ENCODE measurements around the gene KIFBP. TPM values are rescaled to one million over a fixed set of nuclear protein-coding genes. Genes with fewer than 3 reads are reported as not detected.
"Not testable (repeated sequence)": the region's sequence is repeated elsewhere in the genome, so short reads cannot be mapped to it uniquely, and the experiment has no call there.

The KIFBP gene, protein sequence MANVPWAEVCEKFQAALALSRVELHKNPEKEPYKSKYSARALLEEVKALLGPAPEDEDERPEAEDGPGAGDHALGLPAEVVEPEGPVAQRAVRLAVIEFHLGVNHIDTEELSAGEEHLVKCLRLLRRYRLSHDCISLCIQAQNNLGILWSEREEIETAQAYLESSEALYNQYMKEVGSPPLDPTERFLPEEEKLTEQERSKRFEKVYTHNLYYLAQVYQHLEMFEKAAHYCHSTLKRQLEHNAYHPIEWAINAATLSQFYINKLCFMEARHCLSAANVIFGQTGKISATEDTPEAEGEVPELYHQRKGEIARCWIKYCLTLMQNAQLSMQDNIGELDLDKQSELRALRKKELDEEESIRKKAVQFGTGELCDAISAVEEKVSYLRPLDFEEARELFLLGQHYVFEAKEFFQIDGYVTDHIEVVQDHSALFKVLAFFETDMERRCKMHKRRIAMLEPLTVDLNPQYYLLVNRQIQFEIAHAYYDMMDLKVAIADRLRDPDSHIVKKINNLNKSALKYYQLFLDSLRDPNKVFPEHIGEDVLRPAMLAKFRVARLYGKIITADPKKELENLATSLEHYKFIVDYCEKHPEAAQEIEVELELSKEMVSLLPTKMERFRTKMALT
- total RNA-seq (20.1 TPM), polyA plus RNA-seq (ENCODE audit: insufficient read depth in 1 of 8, insufficient read length in 8 of 8, low replicate concordance in 1 of 8) (10 to 100 TPM; 17.9 to 25.7 (median 21.9) TPM)
- long read RNA-seq, donor 1, partial matches to known transcripts = 0 of 5 reads
- long read RNA-seq, donor 1, other reads (novel, unspliced or antisense) = 0 of 5 reads
- long read RNA-seq, donor 2 = 0 reads
- long read RNA-seq, donor 3, transcript KIF1BP-201 (7 exons, 2,544 nt) = major isoform, 10 of 13 reads
- long read RNA-seq, donor 3, partial matches to known transcripts = 0 of 13 reads
- long read RNA-seq, donor 3, other reads (novel, unspliced or antisense) = 0 of 13 reads
- long read RNA-seq, donor 4, transcript KIF1BP-201 (7 exons, 2,544 nt) = major isoform, 5 of 6 reads
- long read RNA-seq, donor 4, partial matches to known transcripts = 0 of 6 reads
- long read RNA-seq, donor 4, other reads (novel, unspliced or antisense) = 0 of 6 reads
- long read RNA-seq, donor 5, transcript KIF1BP-201 (7 exons, 2,544 nt) = major isoform, 7 of 37 reads
- long read RNA-seq, donor 5, partial matches to known transcripts = 29 of 37 reads
- long read RNA-seq, donor 5, other reads (novel, unspliced or antisense) = 0 of 37 reads
- long read RNA-seq, donor 6, transcript KIF1BP-201 (7 exons, 2,544 nt) = major isoform, 9 of 33 reads
- long read RNA-seq, donor 6, partial matches to known transcripts = 23 of 33 reads
- long read RNA-seq, donor 6, other reads (novel, unspliced or antisense) = 0 of 33 reads
- long read RNA-seq, donor 7, transcript KIF1BP-201 (7 exons, 2,544 nt) = major isoform, 8 of 48 reads
- long read RNA-seq, donor 7, partial matches to known transcripts = 38 of 48 reads
- long read RNA-seq, donor 7, other reads (novel, unspliced or antisense) = 0 of 48 reads
- long read RNA-seq, donor 8, partial matches to known transcripts = 0 of 4 reads
- long read RNA-seq, donor 8, other reads (novel, unspliced or antisense) = 0 of 4 reads
- long read RNA-seq, donor 9, transcript KIF1BP-201 (7 exons, 2,544 nt) = major isoform, 6 of 6 reads
- long read RNA-seq, donor 9, partial matches to known transcripts = 0 of 6 reads
- long read RNA-seq, donor 9, other reads (novel, unspliced or antisense) = 0 of 6 reads
- long read RNA-seq, donor 10, transcript KIF1BP-201 (7 exons, 2,544 nt) = major isoform, 8 of 53 reads
- long read RNA-seq, donor 10, partial matches to known transcripts = 43 of 53 reads
- long read RNA-seq, donor 10, other reads (novel, unspliced or antisense) = 0 of 53 reads
- long read RNA-seq, donor 11, transcript KIF1BP-201 (7 exons, 2,544 nt) = major isoform, 5 of 33 reads
- long read RNA-seq, donor 11, partial matches to known transcripts = 27 of 33 reads
- long read RNA-seq, donor 11, other reads (novel, unspliced or antisense) = 0 of 33 reads

DNA sequence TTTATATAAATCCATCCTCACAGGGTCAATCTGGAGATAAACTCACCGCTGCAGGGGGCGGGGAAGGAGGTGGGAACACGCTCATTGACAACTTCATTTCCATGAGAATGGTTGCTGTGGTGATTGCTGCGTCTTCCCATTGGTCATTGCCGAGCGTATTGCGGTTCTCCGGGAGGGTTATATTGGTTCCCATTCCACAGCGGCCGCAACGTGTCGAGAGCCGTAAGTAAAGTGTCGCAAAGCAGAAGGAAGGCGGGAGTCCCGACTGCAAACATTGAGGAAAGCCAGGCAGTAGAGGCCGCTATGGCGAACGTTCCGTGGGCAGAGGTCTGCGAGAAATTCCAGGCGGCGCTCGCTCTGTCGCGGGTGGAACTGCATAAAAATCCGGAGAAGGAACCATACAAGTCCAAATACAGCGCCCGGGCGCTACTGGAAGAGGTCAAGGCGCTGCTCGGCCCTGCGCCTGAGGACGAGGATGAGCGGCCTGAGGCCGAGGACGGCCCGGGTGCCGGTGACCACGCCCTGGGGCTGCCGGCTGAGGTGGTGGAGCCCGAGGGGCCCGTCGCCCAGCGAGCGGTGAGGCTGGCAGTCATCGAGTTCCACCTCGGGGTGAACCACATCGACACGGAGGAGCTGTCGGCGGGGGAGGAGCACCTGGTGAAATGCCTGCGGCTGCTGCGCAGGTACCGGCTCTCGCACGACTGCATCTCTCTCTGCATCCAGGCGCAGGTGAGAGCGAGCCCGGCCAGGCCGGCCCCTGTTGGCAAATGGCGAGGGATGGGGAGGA is at the start of gene KIFBP:
KIFBP (plus strand) TSS at position 274 of the 787 bp plus-strand sequence; CDS start at position 304, 30 bp downstream.
- peak within 1 kb of the TSS; percentile 97 for H3K4me3 ChIP-seq (ENCODE audit: low read length)
- peak; percentile 99 for DNase-seq
- peak within 1 kb of the TSS; percentile 81 for H3K27ac ChIP-seq (ENCODE audit: low read length)
- H3K9me3 ChIP-seq (replicated peaks; ENCODE audit: control insufficient read depth, low read depth, low read length) = no peaks in the 10 kb centered on the region
- peaks cover 14% of the 10 kb centered on the region for H3K36me3 ChIP-seq (ENCODE audit: control insufficient read depth, insufficient read depth, low read length)
- WGBS (ENCODE audit: insufficient coverage) = under 1% methylated on average over 61 of the region's 62 CpGs
- no peaks in the 10 kb centered on the region for H3K27me3 ChIP-seq (ENCODE audit: control insufficient read depth, insufficient read depth, low read length)
- peaks cover 10% of the 10 kb centered on the region for H3K4me1 ChIP-seq (ENCODE audit: control insufficient read depth, insufficient read depth, low read length)

DNA sequence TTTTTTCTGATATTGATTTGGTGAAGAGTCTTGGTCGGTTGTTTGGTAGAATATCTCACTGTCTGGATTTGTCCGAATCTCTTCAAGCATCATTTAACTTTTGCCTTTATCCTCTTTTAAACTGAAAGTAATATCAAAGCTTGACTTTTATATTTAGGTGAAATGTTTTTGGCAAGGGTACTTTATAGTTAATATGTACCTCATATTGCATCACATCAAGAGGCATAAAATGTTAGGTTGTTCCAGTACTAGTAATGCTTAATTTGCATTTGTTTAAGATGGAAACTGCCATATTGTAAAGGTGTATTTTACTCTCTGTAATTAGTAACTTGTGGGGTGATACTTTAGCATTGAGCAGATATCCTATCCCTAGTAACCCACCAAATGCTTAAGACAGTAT is 49.7 kb upstream of the KIFBP start:
- H3K27ac ChIP-seq (ENCODE audit: low read length) = no peak overlapping the region
- no CpG with 5 or more reads among the region's 2 CpGs for WGBS (ENCODE audit: insufficient coverage)
- peaks cover 20% of the 10 kb centered on the region for H3K36me3 ChIP-seq (ENCODE audit: control insufficient read depth, insufficient read depth, low read length)
- H3K4me1 ChIP-seq (ENCODE audit: control insufficient read depth, insufficient read depth, low read length) = no peaks in the 10 kb centered on the region
- H3K9me3 ChIP-seq (replicated peaks; ENCODE audit: control insufficient read depth, low read depth, low read length) = no peaks in the 10 kb centered on the region
- no peaks in the 10 kb centered on the region for H3K27me3 ChIP-seq (ENCODE audit: control insufficient read depth, insufficient read depth, low read length)
- H3K4me3 ChIP-seq (ENCODE audit: low read length) = no peak overlapping the region
- DNase-seq = no peak

DNA sequence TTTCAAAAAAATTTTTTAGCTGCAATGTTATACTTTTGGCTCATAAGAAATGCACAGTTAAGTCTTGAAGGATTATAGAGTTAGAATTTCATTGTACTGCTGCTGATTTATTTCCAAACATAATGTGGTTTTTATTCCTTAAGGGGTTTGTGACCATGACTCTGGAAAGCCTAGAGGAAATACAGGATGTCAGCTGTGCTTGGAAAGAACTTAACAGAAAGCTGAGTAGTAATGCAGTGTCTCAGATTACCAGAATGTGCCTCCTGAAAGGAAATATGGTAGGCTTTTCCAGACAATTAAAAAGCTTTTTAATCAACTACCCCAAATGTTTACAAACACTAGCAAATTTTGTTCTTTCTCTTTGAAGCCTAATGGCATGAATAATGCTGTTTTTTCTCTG is 47.7 kb upstream of the KIFBP start:
- H3K4me1 ChIP-seq (ENCODE audit: control insufficient read depth, insufficient read depth, low read length); H3K27me3 ChIP-seq (ENCODE audit: control insufficient read depth, insufficient read depth, low read length); H3K27ac ChIP-seq (ENCODE audit: low read length); H3K9me3 ChIP-seq (replicated peaks; ENCODE audit: control insufficient read depth, low read depth, low read length); H3K4me3 ChIP-seq (ENCODE audit: low read length): not testable (repeated sequence)
- peak; percentile 7 for DNase-seq
- peaks cover 18% of the 10 kb centered on the region for H3K36me3 ChIP-seq (ENCODE audit: control insufficient read depth, insufficient read depth, low read length)

DNA sequence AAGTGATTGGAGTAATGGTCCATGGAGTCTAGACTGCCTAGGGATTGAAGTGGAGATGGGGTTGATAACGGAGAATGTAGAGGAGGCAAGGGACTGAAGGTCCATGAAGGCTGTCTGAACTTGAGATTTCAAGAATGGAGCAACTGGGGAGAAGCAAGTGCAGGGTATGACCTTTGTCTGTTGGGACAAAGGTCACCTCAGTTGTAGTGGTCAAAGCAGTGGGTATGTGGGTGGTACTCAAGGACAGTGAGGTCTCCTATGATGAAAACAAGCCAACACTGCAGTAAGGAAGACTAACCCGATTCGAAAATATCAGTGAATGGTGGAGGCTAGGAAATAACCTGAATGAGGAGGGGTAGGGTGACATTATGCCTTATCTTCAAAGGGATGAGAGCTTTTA is 38.0 kb upstream of the KIFBP start:
- Histone ChIP-seq H3K9me3 (replicated peaks; ENCODE audit: control insufficient read depth, low read depth, low read length) (no peaks in the 10 kb centered on the region), H3K27ac (ENCODE audit: low read length) (no peak overlapping the region), H3K4me1 (ENCODE audit: control insufficient read depth, insufficient read depth, low read length) (peaks cover 8% of the 10 kb centered on the region), H3K4me3 (ENCODE audit: low read length) (no peak overlapping the region), H3K27me3 (ENCODE audit: control insufficient read depth, insufficient read depth, low read length) (no peaks in the 10 kb centered on the region), H3K36me3 (ENCODE audit: control insufficient read depth, insufficient read depth, low read length) (peaks cover 42% of the 10 kb centered on the region)
- no peak for DNase-seq
- 89% methylated on average over 3 of the region's 3 CpGs for WGBS (ENCODE audit: insufficient coverage)

DNA sequence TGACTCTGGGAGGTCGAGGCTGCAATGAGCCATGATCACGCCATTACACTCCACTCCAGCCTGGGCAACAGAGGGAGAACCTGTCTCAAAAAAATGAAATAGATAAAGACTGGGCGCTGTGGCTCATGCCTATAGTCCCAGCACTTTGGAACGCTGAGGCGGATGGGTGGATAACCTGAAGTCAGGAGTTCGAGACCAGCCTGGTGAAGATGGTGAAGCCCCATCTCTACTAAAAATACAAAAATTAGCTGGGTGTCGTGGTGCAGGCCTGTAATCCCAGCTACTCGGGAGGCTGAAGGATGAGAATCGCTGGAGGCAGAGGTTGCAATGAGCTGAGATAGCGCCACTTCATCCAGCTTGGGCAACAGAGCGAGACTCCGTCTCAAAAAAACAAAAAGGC is 33.7 kb upstream of the KIFBP start:
- WGBS (ENCODE audit: insufficient coverage) = no CpG with 5 or more reads among the region's 12 CpGs
- Histone ChIP-seq H3K4me3 (ENCODE audit: low read length) (no peak overlapping the region), H3K9me3 (replicated peaks; ENCODE audit: control insufficient read depth, low read depth, low read length) (no peaks in the 10 kb centered on the region), H3K27me3 (ENCODE audit: control insufficient read depth, insufficient read depth, low read length) (no peaks in the 10 kb centered on the region), H3K27ac (ENCODE audit: low read length) (no peak overlapping the region), H3K36me3 (ENCODE audit: control insufficient read depth, insufficient read depth, low read length) (peaks cover 16% of the 10 kb centered on the region), H3K4me1 (ENCODE audit: control insufficient read depth, insufficient read depth, low read length) (peaks cover 12% of the 10 kb centered on the region)
- DNase-seq = no peak

DNA sequence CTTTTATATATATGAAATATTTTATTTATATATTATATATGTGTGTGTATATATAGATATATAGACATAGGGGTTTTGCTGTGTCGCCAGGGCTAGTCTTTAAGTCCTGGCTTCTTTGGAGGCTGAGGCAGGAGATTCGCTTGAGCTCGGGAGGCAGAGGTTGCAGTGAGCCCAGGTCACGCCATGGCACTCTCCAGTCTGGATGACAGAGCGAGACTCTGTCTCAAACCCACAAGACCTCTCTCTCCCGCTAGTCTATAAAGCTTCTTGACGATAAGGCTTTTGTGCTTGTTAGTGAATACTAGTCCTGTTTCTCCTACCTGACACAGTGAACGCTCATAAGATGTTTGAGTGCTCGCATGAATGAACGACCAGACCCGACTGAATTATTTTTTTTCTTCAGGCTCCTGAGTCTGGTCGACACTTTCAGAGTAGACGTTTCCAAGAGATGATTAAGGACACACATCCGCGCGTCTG is 33.2 kb upstream of the KIFBP start:
- no peak for DNase-seq
- H3K36me3 ChIP-seq (ENCODE audit: control insufficient read depth, insufficient read depth, low read length) = peaks cover 17% of the 10 kb centered on the region
- peaks cover 12% of the 10 kb centered on the region for H3K4me1 ChIP-seq (ENCODE audit: control insufficient read depth, insufficient read depth, low read length)
- peak overlapping the region; percentile 96 for H3K27ac ChIP-seq (ENCODE audit: low read length)
- no peaks in the 10 kb centered on the region for H3K27me3 ChIP-seq (ENCODE audit: control insufficient read depth, insufficient read depth, low read length)
- peak overlapping the region; percentile 96 for H3K4me3 ChIP-seq (ENCODE audit: low read length)
- WGBS (ENCODE audit: insufficient coverage) = 0% methylated on average over 3 of the region's 16 CpGs
- no peaks in the 10 kb centered on the region for H3K9me3 ChIP-seq (replicated peaks; ENCODE audit: control insufficient read depth, low read depth, low read length)

DNA sequence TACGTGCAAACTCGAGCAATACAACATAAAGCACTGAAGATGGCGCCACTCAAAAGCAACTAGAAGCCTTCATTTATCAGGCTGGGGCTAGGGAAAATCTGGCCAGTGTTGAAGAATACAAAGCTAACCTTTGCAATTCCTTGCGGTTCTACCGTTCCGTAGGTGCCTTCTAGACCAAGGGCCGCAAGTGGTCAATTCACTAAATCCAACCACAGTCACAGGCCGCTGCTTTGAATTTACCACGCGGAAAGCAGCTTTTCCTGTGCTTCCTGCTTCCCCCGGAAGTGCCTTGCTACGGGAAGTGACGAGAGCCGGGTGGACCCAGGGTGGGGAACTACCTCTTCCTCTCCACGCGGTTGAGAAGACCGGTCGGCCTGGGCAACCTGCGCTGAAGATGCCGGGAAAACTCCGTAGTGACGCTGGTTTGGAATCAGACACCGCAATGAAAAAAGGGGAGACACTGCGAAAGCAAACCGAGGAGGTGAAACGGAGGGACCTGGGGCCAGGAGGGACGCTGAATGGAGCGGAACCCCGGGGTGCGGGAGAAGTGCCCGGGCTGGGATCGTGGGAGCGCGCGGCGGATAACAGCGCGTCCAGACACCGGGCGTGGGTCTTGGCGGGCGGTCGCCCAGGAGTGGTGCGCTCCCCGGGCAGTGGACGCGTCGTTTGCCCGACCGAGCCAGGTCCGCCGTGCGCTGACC is 32.6 kb upstream of the KIFBP start, which contains the start of gene DDX21:
DDX21 (plus strand) TSS at position 339 of the 701 bp plus-strand sequence; CDS start at position 395, 56 bp downstream.
- peak; percentile 98 for DNase-seq
- peaks cover 16% of the 10 kb centered on the region for H3K36me3 ChIP-seq (ENCODE audit: control insufficient read depth, insufficient read depth, low read length)
- no peaks in the 10 kb centered on the region for H3K9me3 ChIP-seq (replicated peaks; ENCODE audit: control insufficient read depth, low read depth, low read length)
- 0% methylated on average over 46 of the region's 53 CpGs for WGBS (ENCODE audit: insufficient coverage)
- peak within 1 kb of the TSS; percentile 96 for H3K27ac ChIP-seq (ENCODE audit: low read length)
- no peaks in the 10 kb centered on the region for H3K27me3 ChIP-seq (ENCODE audit: control insufficient read depth, insufficient read depth, low read length)
- H3K4me1 ChIP-seq (ENCODE audit: control insufficient read depth, insufficient read depth, low read length) = peaks cover 12% of the 10 kb centered on the region
- peak within 1 kb of the TSS; percentile 96 for H3K4me3 ChIP-seq (ENCODE audit: low read length)

DNA sequence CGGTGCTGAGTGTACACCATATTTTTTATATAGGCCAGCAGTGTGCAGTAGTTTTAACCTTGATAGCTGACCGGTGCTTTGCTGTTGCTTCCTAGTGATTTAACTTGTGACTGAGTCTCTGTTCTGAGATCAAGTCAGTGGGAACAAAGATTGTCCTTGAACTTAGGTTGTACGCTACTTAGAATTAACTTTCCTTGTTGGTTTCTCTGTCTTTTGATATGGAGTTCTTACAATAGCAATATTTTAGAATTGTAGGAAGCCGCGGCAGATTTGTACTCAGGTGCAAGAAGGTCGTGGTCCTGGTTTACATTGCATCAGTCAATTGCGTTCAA is 31.4 kb upstream of the KIFBP start:
- H3K4me1 ChIP-seq (ENCODE audit: control insufficient read depth, insufficient read depth, low read length) = peaks cover 12% of the 10 kb centered on the region
- 39% methylated on average over 2 of the region's 7 CpGs for WGBS (ENCODE audit: insufficient coverage)
- H3K36me3 ChIP-seq (ENCODE audit: control insufficient read depth, insufficient read depth, low read length) = peaks cover 12% of the 10 kb centered on the region
- no peak for DNase-seq
- H3K9me3 ChIP-seq (replicated peaks; ENCODE audit: control insufficient read depth, low read depth, low read length) = no peaks in the 10 kb centered on the region
- H3K27me3 ChIP-seq (ENCODE audit: control insufficient read depth, insufficient read depth, low read length) = no peaks in the 10 kb centered on the region
- H3K4me3 ChIP-seq (ENCODE audit: low read length) = peak overlapping the region; percentile 96
- peak overlapping the region; percentile 96 for H3K27ac ChIP-seq (ENCODE audit: low read length)
